Upper lobe of left lung (tissue), 4 donors: ENCODE measurements around the gene DHCR24.

ENCODE experiments used
- POLR2A ChIP-seq, 4 donors: fragments of 450-650 bp; IDR thresholded peaks; one replicate each; pipeline ENCODE4 v1.5.1; 2016 to 2017; ENCODE audit warnings: antibody characterized with exemption in 4 of 4, mild to moderate bottlenecking in 2 of 4
- POLR2AphosphoS5 ChIP-seq, 2 donors: sonication (generic); formaldehyde crosslinking; IDR thresholded peaks; one replicate each; pipeline ENCODE4 v1.5.1; 2017; ENCODE audit warnings: antibody characterized with exemption in 2 of 2
- TF ChIP-seq, protein P1 (sequence below), 6 experiments: fragments of 450-650 bp in 4 of 6; fragments of 200-600 bp in 2 of 6; sonication (generic) in 2 of 6; IDR thresholded peaks; one replicate each; pipeline ENCODE4 v1.5.1; 2016 to 2019; ENCODE audit warnings: antibody characterized with exemption in 6 of 6

DNA sequence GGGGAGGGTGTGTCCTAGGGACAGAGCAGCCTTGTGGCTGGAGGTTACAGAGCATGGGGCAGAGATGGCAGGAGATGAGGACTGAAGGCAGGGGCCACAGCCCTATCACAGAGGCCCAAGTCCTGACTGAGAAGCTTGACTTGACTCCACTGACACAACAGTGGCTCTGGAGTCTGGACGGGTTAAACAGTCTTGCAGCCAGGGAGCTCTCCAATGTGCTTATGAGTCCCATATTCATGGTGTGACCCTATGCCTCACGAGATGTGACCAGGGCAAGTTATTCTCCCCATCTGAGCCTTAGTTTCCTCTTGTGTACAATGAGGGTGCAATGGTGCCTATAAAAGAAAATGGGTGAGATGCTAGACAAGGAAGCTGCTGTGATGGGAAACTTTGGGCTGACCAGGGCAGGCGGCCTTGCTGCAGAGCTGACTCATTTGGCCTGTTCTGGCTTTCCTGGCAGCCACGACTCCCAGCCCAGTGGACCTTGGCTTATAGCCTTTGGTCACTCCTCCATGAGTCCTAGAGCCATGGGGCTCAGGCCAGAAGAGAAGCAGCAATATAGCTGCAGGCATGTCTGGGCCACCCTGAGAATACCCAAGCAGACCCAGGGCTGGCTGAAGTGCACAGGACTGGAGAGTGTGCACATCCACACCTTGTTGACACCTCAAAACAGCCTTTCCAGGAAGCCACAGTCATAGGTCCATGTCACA is 83.1 kb downstream of the DHCR24 start:
- TF ChIP-seq POLR2AphosphoS5 (IDR thresholded peaks at IDR 0.05) (no peak), POLR2A (IDR thresholded peaks at IDR 0.05) (no peak)
- TF ChIP-seq, protein P1, sequence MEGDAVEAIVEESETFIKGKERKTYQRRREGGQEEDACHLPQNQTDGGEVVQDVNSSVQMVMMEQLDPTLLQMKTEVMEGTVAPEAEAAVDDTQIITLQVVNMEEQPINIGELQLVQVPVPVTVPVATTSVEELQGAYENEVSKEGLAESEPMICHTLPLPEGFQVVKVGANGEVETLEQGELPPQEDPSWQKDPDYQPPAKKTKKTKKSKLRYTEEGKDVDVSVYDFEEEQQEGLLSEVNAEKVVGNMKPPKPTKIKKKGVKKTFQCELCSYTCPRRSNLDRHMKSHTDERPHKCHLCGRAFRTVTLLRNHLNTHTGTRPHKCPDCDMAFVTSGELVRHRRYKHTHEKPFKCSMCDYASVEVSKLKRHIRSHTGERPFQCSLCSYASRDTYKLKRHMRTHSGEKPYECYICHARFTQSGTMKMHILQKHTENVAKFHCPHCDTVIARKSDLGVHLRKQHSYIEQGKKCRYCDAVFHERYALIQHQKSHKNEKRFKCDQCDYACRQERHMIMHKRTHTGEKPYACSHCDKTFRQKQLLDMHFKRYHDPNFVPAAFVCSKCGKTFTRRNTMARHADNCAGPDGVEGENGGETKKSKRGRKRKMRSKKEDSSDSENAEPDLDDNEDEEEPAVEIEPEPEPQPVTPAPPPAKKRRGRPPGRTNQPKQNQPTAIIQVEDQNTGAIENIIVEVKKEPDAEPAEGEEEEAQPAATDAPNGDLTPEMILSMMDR (IDR thresholded peaks at IDR 0.05): no peak
